T-helper 2 cell treated with Interferon-gamma antibody and Interleukin-4, amounts not matched to agents 100 ng/mL and 5 ng/mL, for 36 hours (primary cell): Measurements from ENCODE around the gene ST6GALNAC3. TPM values are rescaled to one million over a fixed set of nuclear protein-coding genes. Genes with fewer than 3 reads are reported as not detected.
"Not testable (repeated sequence)": the region's sequence is repeated elsewhere in the genome, so short reads cannot be mapped to it uniquely, and the experiment has no call there.

ENCODE experiments used
- intact Hi-C: fragments of 100-400 bp; cut with micrococcal nuclease; formaldehyde crosslinking; loops from one replicate; pipeline ENCODE4 v1.15.1; 2023
- total RNA-seq: library from RNA; stranded (reverse); gene quantifications from 2 replicates; pipeline ENCODE4 v1.2.3, GENCODE V29; 2022

ST6GALNAC3 gene
- total RNA-seq, 1 donor from 2014 or later = 0.30 TPM

- intact Hi-C loops = no loop called here
Measured at GRCh38 chr1:76620371-76620770, 545.8 kb downstream of the ST6GALNAC3 start.

DNA sequence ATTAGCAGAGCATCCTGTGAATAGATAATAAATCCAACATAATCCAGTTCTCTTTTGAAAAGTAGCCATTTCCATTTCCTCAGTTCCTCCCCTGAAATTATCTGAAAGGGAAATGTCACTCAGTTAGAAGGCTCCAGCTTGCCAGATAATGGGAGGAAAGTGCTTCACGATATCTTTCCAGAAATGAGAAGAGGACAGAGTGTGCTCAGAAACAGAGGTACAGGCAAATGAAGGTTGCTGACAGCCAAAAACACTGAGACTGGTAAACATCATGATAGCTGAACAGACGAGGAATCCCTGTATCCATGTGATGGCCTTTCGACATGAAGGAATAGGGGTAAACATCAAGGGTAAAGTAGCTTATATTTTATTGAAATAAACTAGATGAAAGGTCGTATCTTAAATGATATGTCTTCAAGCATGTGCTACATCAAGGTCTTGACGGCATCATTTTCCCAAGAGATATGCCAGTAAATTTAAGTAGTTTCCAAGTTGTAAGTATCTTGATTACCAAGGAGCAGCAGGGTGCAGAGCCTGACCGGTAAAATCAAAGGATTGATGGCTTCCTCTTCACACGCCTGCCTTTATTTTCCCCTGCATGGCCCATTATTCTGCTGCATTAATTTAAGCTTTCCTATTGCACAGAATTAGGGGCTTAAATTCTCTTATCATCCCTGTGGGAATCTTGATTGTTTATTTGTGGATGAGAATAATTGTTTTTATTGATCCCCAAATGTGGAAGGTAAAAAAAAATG is 548.4 kb downstream of the ST6GALNAC3 start:
- intact Hi-C loops = no loop called here

GRCh38 chr1:76625886-76626678 is 551.5 kb downstream of the ST6GALNAC3 start:
- intact Hi-C loops = no loop called here

- intact Hi-C loops = no loop called here
Measured at GRCh38 chr1:76627498-76627897, 553.0 kb downstream of the ST6GALNAC3 start.

DNA sequence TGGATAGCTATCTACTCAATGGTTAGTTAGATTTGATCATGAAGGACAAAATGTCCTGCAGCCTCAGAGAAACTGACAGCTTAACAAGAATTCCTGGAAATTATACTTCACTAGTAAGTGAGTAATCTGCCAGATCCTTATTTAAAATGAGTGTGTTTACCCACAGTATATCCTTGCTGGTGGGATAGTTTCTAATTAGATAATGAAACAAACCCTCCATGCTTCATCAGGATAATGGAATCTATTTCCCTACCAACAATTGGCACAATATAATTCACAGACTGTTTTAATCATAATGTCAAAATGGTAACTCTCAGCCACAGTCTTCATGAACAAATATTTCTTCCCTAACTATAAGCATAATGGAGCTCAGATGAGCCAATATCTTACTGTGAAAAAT is 553.4 kb downstream of the ST6GALNAC3 start:
- intact Hi-C loops = no loop called here

- intact Hi-C loops = no loop called here
Measured at GRCh38 chr1:76632136-76632535, 557.6 kb downstream of the ST6GALNAC3 start.

DNA sequence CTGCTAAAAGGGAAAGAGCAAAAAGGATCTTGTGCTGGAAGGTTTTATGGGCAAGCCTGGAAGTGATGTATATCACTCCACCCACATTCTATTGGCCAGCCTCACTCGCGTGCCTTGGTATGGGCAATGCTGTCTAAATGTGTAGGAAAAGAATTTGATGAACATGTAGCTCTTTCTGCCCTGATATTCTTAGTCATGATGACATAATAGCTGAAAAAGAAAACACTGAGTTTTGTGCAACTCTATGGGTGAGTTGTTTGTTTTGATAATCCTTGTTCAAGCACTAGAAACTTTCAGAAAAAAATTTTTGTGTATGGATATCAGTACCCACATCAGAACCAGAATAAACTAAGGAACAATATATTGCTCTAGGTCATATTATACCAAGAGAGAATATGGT is 561.2 kb downstream of the ST6GALNAC3 start:
- intact Hi-C loops = no loop called here

DNA sequence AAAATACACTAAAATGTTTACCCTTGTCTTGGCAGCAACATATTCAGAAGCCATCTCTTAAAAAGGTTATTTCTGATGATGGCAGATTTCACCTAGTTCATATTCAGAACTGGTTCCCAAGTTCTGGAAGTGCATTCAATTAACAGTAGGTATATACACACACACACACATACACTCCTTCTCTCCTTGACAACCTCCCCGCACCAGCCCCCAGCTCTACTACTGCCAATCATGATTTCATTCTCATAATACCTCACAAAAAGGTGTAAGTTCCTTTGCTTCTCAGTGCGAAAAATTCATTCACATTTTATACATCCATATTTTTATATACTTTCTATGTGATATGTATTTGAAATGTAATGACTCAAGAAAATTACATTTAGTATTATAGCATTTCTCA is 564.6 kb downstream of the ST6GALNAC3 start:
- intact Hi-C loops = no loop called here

- intact Hi-C loops = no loop called here
Measured at GRCh38 chr1:76640092-76640491, 565.5 kb downstream of the ST6GALNAC3 start.

- intact Hi-C loops = no loop called here
Measured at GRCh38 chr1:76640723-76641122, 566.2 kb downstream of the ST6GALNAC3 start.

DNA sequence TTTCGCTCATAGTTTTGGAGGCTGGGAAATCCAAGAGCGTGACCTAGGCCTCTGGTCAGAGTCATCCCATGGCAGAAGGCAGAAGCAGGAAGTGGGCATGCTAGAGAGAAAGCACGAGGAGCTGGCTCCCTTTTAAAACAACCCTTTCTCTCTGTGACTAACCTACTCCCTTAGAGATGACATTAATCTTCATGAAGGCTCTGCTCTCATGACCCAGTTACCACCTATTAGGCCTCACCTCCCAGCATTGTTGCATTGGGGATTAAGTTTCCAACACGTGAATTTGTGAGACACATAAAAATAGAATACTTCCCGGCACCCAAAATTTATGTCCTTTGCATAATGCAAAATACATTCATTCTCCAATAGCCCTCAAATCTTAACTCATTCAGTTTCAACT is 569.6 kb downstream of the ST6GALNAC3 start:
- intact Hi-C loops = no loop called here

DNA sequence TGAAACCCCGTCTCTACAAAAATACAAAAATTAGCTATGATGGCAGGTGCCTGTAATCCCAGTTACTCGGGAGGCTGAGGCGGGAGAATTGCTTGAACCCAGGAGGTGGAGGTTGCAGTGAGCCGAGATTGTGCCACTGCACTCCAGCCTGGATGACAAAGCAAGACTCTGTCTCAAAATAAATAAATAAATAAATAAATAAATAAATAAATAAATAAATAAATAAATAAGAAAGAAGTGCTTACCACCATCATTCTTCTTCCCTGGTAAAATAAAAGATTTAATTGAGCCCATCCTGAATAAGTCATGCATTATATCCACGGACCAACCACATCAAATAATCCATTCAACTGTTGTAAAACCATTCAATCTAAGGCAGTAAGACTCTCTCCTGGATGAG is 578.3 kb downstream of the ST6GALNAC3 start:
- intact Hi-C loops = not testable (repeated sequence)

- intact Hi-C loops = no loop called here
Measured at GRCh38 chr1:76657623-76658022, 583.1 kb downstream of the ST6GALNAC3 start.

DNA sequence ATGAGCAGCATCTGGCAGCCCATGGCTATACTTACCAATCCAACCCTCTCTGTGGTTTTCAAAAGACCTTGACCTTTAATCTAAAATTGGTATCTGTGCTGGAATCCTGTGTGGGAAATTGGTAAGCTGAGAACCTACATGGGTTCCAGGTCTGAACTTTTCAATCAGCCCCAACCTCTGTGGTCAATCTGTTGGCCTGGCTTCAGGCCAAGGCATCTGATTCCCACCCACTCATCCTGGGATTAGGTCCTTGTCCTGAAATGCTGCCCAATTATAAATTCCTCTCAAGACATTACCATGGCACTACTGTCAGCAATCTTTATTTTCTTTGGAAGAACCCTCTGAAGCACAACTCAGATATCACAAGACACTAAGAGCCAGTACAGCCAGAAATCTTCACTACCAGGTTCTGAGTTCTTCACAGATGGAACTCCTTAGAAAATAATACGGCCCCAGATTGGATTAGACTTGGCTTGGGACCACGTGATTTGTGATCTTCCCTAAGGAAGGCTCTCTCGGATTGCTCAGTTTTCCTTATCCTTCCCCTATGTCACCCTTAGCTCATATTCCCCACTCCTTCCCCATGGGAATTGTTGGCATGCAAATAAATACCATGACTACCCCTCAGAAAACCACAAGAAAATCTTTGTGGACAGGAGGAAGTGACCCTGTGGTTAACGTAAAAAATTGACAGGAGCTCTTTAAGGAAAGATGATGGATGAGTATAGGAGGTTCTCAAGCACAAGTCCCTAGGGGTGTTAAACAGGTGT is 584.8 kb downstream of the ST6GALNAC3 start:
- intact Hi-C loops = no loop called here

DNA sequence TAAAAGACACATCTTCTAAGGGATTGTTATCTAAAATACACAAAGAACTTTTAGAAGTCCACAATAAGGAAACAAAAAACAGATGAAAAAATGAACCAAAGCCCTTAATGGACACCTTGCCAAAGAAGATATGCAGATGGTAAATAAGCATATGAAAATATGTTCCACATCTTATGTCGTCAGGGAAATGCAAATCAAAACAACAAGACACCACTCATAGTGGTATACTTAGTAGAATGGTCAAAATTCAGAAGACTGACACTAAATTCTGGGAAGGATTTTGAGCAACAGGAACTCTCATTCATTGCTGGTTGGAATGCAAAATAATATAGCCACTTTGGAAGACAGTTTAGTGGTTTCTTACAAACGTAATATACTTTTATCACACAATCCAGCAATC is 587.0 kb downstream of the ST6GALNAC3 start:
- intact Hi-C loops = no loop called here

GRCh38 chr1:76666499-76666898 is 592.0 kb downstream of the ST6GALNAC3 start:
- intact Hi-C loops = no loop called here

DNA sequence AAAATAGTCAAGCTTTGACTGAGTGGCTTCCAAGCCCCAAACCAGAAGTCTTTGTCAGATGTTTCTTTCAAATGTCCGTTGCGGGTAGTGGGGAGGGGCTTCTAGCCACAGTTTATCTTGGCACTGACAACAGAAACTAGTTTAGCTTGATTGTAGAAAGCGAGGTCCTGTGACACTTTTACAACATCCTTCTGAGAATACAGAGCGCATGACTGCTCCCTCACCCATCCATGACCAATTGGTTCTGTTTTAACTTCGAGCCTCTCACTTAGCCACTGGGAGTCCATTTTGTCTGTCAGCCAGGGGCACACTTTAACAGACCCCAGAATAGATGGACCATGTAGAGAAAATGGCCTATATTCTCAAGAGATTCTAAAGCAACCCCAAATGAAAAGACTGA is 593.5 kb downstream of the ST6GALNAC3 start:
- intact Hi-C loops = no loop called here

DNA sequence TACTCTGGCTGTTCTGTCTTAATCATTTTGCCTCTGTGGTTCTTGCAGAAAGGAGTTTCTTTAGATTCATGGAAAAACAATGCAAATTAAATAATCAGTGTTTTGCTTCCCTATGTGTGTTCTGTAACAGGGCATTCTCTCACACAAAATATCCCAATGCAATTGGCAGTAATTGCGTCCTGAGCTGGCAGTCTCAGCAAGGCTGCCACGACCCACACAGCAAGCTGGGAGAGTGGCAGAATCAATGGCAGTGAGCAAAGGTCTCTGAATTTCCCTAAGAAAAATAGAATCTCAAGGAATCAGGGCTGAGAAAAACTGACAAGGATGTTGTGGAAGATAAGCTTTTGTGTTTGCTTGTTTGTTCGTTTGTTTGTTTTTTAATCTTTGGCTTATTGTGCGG is 594.6 kb downstream of the ST6GALNAC3 start:
- intact Hi-C loops = no loop called here

DNA sequence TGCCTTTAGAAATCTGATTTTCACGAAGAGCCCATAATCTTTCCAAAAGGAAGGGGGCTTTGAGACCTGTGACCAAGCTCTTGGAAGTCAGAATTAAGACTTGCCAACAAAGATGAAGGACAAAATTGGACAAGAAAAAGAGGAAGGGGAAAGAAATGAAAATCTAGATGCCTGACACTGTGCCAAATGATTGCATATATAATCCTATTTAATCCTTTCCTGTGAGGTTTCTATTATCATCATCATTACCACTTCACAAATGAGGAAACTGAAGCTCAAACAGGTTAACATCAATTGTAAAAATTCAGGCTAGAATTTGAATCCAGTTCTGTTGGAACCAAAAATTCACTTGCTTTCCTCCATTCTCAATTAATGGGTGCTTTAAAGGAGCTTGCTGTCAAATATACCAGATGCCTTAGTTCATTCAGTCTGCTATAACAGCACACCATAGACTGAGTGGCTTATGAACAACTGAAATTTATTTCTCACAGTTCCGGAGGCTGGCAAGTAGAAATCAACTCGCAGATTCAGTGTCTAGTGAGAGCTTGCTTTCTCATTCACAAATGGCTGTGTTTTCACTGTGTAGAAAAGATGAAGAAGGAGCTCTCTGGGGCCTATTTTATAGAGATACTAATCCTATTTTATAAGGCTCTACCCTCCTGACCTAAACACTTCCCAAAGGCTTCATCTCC is 595.2 kb downstream of the ST6GALNAC3 start:
- intact Hi-C loops = no loop called here

GRCh38 chr1:76674689-76675210 is 600.2 kb downstream of the ST6GALNAC3 start:
- intact Hi-C loops = no loop called here
